ENCODE results near the gene RNF13. TPM values are rescaled to one million over a fixed set of nuclear protein-coding genes. Genes with fewer than 3 reads are reported as not detected.

Gene RNF13
- total RNA-seq, 1 experiment from 2014 or later, result 28.9 TPM

GRCh38 chr3:149969940-149970715, 157.1 kb downstream of the RNF13 start:
- Mint-ChIP-seq H3K4me1 (peaks cover 54% of the 10 kb centered on the region), H3K9me3 (no peaks in the 10 kb centered on the region), H3K27ac (peak overlapping the region; percentile 98), H3K4me3 (peak overlapping the region; percentile 91), H3K27me3 (ENCODE audit: low read depth) (no peaks in the 10 kb centered on the region; the same call in 1 of the 2 replicates), H3K36me3 (peaks cover 25% of the 10 kb centered on the region)
- ChIA-PET POLR2A (interaction anchor here (0.6 to 1.7 kb wide), 9 partner anchors 20 to 633 kb away, joined by 3 to 8 read pairs (median 3); partner anchors contain the start of gene SELENOT), CTCF (interaction anchor here (0.6 to 1.4 kb wide), 5 partner anchors 161 to 440 kb away, joined by 3 to 9 read pairs (median 4); no protein-coding TSS in a partner anchor)
- ATAC-seq (peak; percentile 24), DNase-seq (ENCODE audit: low spot score) (peak; percentile 75)
- no peak for TF ChIP-seq ZNF416 (CRISPR knock-in tag; IDR thresholded peaks at IDR 0.05)
- no peak for TF ChIP-seq PRRX2 (CRISPR knock-in tag; IDR thresholded peaks at IDR 0.05)
- 0 out of 2 replicates have a peak, but pooled peaks have one; percentile 25 for TF ChIP-seq TEAD4 (CRISPR knock-in tag; IDR thresholded peaks at IDR 0.05)
- TF ChIP-seq ZNF219 (CRISPR knock-in tag; IDR thresholded peaks at IDR 0.05; ENCODE audit: borderline replicate concordance), result no peak
- TF ChIP-seq ZSCAN18 (CRISPR knock-in tag; IDR thresholded peaks at IDR 0.05), result no peak
- TF ChIP-seq ZNF671 (CRISPR knock-in tag; IDR thresholded peaks at IDR 0.05), result peak; percentile 15; the same call in 1 of the 2 replicates
- peak; percentile 26; the same call in 1 of the 2 replicates for TF ChIP-seq HMGXB4 (CRISPR knock-in tag; IDR thresholded peaks at IDR 0.05)
- peak; percentile 0; the same call in 1 of the 2 replicates for TF ChIP-seq MYBL2 (CRISPR knock-in tag; IDR thresholded peaks at IDR 0.05)

- ChIA-PET POLR2A (interaction anchor here (0.7 to 1.7 kb wide), 6 partner anchors 20 to 632 kb away, joined by 3 to 4 read pairs (median 3); partner anchors contain the start of gene SELENOT), CTCF (interaction anchor here (0.8 to 1.9 kb wide), 6 partner anchors 15 to 213 kb away, joined by 3 to 9 read pairs (median 3); no protein-coding TSS in a partner anchor)
- Mint-ChIP-seq H3K27ac (peak within 1 kb of the TSS; percentile 98), H3K36me3 (peaks cover 19% of the 10 kb centered on the region), H3K9me3 (no peaks in the 10 kb centered on the region), H3K4me3 (peak within 1 kb of the TSS; percentile 91), H3K27me3 (ENCODE audit: low read depth) (no peaks in the 10 kb centered on the region; the same call in 1 of the 2 replicates), H3K4me1 (peaks cover 51% of the 10 kb centered on the region)
- peak; percentile 63 for DNase-seq (ENCODE audit: low spot score)
- peak; percentile 41 for ATAC-seq
- TF ChIP-seq PREB (CRISPR knock-in tag; IDR thresholded peaks at IDR 0.05; ENCODE audit: borderline replicate concordance) (no peak), IRF1 (CRISPR knock-in tag; IDR thresholded peaks at IDR 0.05) (no peak), ESRRA (CRISPR knock-in tag; IDR thresholded peaks at IDR 0.05; ENCODE audit: borderline replicate concordance) (peak; percentile 80; the same call in 1 of the 2 replicates), EMX1 (CRISPR knock-in tag; IDR thresholded peaks at IDR 0.05) (peak; percentile 55; the same call in 1 of the 2 replicates), TEAD1 (CRISPR knock-in tag; IDR thresholded peaks at IDR 0.05) (peak; percentile 64; the same call in 1 of the 2 replicates), ZNF416 (CRISPR knock-in tag; IDR thresholded peaks at IDR 0.05) (no peak), MLX (CRISPR knock-in tag; IDR thresholded peaks at IDR 0.05) (peak; percentile 85; the same call in 1 of the 2 replicates), GRHL2 (CRISPR knock-in tag; IDR thresholded peaks at IDR 0.05; ENCODE audit: insufficient replicate concordance, severe bottlenecking) (no peak), MXD4 (CRISPR knock-in tag; IDR thresholded peaks at IDR 0.05; ENCODE audit: borderline replicate concordance) (no peak), CDX4 (CRISPR knock-in tag; IDR thresholded peaks at IDR 0.05; ENCODE audit: borderline replicate concordance) (no peak), CREB1 (CRISPR knock-in tag; IDR thresholded peaks at IDR 0.05) (0 out of 2 replicates have a peak, but pooled peaks have one; percentile 33), JAZF1 (CRISPR knock-in tag; IDR thresholded peaks at IDR 0.05) (no peak), RELA (CRISPR knock-in tag; IDR thresholded peaks at IDR 0.05; ENCODE audit: borderline replicate concordance) (no peak; the same call in 1 of the 2 replicates), E2F1 (CRISPR knock-in tag; IDR thresholded peaks at IDR 0.05) (no peak), HMGXB4 (CRISPR knock-in tag; IDR thresholded peaks at IDR 0.05) (peak; percentile 93)
These were observed 157.8 kb downstream of the RNF13 start, which contains the start of gene PFN2 for GRCh38 chr3:149970716-149971402. Gene PFN2, minus strand, starts transcription at chr3:149970895. Its CDS starts 39 bp downstream, at chr3:149970856.

All from WTC11 (cell line).